ENCODE data around the gene NDNF. TPM values are rescaled to one million over a fixed set of nuclear protein-coding genes. Genes with fewer than 3 reads are reported as not detected.
A peak's percentile ranks its signal among the peaks of the same experiment; 100 is the strongest.

NDNF gene
- total RNA-seq, 1 experiment from 2014 or later, result 1.6 TPM

DNA sequence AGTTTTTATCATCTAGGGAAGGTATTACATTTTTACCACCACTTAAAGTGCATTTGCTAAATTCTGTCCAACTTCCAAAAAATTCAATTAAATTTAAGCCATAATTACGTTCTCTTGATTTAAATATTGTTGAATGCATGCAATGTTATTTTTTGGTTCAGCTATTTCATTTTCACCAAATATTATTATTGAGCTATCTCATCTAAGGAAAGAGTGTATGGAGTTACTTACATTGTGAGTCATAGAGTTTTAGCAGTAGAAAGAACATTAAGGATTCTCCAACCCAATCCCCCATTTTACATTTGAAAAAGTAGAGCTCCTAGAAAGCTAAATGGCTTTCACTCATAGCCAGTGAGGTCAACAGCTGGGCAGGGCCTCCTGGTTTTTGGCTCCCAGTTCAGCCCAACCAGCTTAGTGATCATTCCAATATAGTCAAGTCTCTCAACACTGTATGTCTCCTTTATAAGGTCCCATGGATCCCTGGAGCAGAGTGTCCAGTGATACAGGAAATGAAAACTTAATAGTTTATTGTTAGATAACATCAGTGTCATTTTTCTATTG, 60.5 kb downstream of the NDNF start:
- Histone ChIP-seq H3K4me3 (ENCODE audit: insufficient read depth, low read depth, low read length) (no peak overlapping the region), H3K27me3 (ENCODE audit: control insufficient read depth, insufficient read depth, low read length) (no peaks in the 10 kb centered on the region), H3K36me3 (replicated peaks; ENCODE audit: control insufficient read depth, insufficient read depth, low read length) (no peaks in the 10 kb centered on the region)
- peak; percentile 3 for DNase-seq

DNA sequence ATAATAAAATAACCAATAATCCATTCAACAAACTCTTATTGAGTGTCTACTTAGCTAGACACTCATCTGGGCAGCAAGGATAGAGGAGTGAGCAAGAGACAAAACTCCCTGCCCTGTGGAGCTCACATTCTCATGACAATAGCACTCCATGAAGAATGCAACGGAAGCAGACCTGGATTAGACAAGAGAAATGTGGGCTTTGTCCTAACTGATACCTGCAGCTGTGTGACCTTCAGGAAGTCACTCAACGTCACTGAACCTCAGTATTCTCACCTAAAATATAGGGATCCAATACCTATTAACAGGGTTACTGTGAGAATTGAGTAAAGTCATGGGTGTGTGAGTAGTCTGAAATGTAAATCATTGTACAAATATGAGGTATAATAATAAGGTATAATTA, 61.2 kb downstream of the NDNF start:
- H3K27me3 ChIP-seq (ENCODE audit: control insufficient read depth, insufficient read depth, low read length), result no peaks in the 10 kb centered on the region
- no peak overlapping the region for H3K4me3 ChIP-seq (ENCODE audit: insufficient read depth, low read depth, low read length)
- DNase-seq, result peak; percentile 15
- no peaks in the 10 kb centered on the region for H3K36me3 ChIP-seq (replicated peaks; ENCODE audit: control insufficient read depth, insufficient read depth, low read length)

DNA sequence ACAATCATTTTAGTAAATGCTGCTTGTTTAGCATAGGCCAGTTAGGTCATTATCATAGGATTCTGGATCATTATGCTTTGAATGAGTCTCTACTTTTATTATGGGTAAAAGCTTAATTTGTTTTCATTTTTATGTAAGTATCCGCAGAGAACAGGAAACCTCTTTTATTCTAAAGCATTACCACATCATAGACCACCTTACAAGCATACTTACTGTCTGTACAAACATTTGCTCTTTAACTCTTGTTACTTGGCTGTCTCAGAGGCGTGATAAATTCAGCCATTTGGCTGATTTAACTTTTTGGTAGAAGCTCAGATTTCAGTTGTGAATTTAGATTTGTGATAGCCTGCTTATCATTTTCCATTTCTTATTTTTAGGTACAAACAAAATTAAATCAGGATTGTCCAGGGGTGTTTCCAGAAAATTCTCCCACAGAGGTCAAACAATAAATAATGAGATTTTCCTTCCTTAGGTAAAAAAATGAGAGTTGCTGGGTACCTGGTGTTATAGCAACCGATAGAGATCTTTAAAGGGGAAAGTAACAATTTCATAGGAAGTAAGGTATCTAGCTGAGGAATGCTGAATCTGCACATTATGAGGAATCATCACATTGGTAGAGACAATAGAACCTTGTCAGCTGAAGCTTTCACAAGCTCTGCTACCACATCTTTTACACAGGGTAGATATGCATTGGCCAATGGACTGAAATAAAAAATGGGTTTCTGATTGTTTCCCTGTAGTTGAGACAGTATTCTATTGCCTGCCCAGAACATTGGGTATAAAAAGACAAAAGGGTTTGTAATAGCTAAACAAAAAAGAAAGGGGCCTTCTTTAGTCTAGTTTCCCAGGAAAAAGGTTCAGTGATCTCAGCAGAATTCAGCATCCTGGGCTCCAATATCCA, 62.5 kb downstream of the NDNF start:
- Histone ChIP-seq H3K4me3 (ENCODE audit: insufficient read depth, low read depth, low read length) (no peak overlapping the region), H3K27me3 (ENCODE audit: control insufficient read depth, insufficient read depth, low read length) (no peaks in the 10 kb centered on the region), H3K36me3 (replicated peaks; ENCODE audit: control insufficient read depth, insufficient read depth, low read length) (no peaks in the 10 kb centered on the region)
- no peak for DNase-seq

DNA sequence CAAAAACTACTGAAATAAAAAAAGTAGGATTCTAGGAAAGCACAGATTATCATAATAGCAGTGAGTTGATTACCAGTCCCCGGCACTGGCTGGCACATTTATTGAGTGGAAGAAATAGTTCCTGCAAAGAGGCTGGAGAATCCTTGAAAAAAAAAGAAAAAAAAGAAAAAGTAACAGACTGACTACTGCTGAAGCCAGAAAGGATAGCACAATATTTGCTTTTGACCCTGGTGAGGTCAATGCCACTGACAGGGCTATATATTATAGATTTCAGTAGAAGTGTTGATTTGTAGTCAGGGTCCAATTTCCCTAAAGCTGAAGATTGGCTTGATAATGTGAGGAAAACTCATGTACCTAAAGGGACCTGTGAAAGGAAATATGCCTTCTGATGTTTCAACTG, 64.7 kb downstream of the NDNF start:
- H3K27me3 ChIP-seq (ENCODE audit: control insufficient read depth, insufficient read depth, low read length), result no peaks in the 10 kb centered on the region
- no peak overlapping the region for H3K4me3 ChIP-seq (ENCODE audit: insufficient read depth, low read depth, low read length)
- DNase-seq, result no peak
- no peaks in the 10 kb centered on the region for H3K36me3 ChIP-seq (replicated peaks; ENCODE audit: control insufficient read depth, insufficient read depth, low read length)

DNA sequence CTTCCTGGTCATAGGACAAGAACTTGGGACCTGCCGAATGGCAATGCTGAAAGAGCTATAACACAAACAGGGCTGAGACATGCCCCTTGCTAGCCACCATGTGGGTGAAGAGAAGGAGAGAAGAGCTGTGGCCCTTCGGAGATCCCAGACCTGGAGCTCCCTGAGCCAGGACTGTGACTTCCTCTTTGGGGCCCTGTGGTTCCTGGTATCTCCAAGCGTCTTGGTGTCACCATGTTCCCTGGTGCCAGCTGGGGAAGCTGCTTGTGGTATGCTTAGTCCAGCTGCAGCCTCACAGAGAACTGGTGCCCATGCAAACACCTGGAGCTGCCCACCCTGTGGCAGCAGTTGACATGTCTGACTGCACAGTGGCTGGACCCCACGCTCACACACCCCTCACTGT, 68.5 kb downstream of the NDNF start:
- DNase-seq, result no peak
- no peaks in the 10 kb centered on the region for H3K27me3 ChIP-seq (ENCODE audit: control insufficient read depth, insufficient read depth, low read length)
- H3K4me3 ChIP-seq (ENCODE audit: insufficient read depth, low read depth, low read length), result no peak overlapping the region
- no peaks in the 10 kb centered on the region for H3K36me3 ChIP-seq (replicated peaks; ENCODE audit: control insufficient read depth, insufficient read depth, low read length)

DNA sequence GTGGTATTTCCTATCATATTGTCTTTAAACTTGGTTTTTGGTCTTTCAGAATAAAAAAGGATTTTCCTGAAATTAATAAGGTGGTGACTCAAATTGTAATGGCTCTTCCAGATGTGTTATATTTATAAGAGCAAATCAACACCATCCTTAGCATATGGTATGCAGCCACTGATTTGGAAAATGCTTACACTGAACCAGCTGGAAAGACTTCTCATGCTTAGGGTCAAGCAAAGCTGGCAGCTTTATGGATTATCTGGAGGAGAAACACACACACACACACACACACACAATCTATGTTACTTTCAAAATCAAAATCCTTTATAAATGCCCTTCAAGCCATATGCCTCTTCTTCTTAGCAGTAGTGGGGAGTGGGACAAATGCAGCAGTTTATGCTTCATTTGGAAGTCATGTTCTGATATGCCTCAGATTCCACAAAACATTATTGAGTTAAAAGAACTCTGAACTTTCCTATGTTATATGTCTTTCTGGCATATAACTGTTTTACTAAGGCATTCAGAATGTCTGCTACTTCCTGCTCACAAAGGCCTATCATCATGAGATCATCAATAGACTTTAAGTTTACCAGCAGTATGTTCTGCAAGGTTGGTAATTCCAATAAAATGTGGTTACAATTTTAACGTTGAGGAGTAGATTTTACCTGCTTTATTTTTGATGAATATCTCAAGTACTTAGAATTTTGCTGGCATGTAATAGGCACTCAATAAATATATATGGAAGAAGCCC, 76.9 kb downstream of the NDNF start:
- DNase-seq, result no peak
- no peaks in the 10 kb centered on the region for H3K27me3 ChIP-seq (ENCODE audit: control insufficient read depth, insufficient read depth, low read length)
- H3K36me3 ChIP-seq (replicated peaks; ENCODE audit: control insufficient read depth, insufficient read depth, low read length), result no peaks in the 10 kb centered on the region
- H3K4me3 ChIP-seq (ENCODE audit: insufficient read depth, low read depth, low read length), result no peak overlapping the region

DNA sequence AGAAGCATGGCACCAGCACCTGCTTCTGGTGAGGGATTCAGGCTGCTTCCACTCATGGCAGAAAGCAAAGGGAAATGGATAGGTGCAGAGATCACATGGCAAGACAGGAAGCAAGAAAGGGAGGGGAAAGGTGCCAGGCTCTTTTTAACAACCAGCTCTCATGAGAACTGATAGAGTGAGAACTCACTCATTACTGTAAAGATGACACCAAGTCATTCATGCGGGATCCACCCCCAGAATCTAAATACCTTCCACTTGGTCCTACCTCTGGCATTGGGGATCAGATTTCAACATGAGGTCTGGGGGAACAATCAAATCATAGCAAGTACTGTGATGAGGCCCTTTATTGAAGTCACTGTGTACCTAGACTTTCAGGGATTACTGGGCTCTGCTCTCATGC, 77.8 kb downstream of the NDNF start:
- H3K36me3 ChIP-seq (replicated peaks; ENCODE audit: control insufficient read depth, insufficient read depth, low read length), result no peaks in the 10 kb centered on the region
- no peak overlapping the region for H3K4me3 ChIP-seq (ENCODE audit: insufficient read depth, low read depth, low read length)
- no peak for DNase-seq
- no peaks in the 10 kb centered on the region for H3K27me3 ChIP-seq (ENCODE audit: control insufficient read depth, insufficient read depth, low read length)

DNA sequence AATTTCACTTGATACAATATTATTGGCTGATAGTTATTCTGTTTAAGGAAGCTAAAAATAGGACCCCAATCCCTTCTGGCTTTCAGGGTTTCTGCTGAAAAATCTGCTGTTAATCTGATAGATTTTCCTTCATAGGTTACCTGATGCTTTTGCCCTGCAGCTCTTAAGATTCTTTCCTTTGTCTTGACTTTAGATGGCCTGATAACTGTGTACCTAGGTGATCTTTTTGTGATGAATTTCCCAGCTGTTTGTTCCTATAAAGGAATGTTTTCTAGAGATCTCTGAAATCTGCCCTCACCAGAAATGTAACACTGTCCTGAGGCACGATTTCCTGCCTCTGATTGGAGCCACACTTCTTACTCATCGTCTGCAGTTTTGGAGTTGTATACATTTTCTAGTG, 80.5 kb downstream of the NDNF start:
- no peaks in the 10 kb centered on the region for H3K27me3 ChIP-seq (ENCODE audit: control insufficient read depth, insufficient read depth, low read length)
- no peaks in the 10 kb centered on the region for H3K36me3 ChIP-seq (replicated peaks; ENCODE audit: control insufficient read depth, insufficient read depth, low read length)
- DNase-seq, result no peak
- no peak overlapping the region for H3K4me3 ChIP-seq (ENCODE audit: insufficient read depth, low read depth, low read length)

DNA sequence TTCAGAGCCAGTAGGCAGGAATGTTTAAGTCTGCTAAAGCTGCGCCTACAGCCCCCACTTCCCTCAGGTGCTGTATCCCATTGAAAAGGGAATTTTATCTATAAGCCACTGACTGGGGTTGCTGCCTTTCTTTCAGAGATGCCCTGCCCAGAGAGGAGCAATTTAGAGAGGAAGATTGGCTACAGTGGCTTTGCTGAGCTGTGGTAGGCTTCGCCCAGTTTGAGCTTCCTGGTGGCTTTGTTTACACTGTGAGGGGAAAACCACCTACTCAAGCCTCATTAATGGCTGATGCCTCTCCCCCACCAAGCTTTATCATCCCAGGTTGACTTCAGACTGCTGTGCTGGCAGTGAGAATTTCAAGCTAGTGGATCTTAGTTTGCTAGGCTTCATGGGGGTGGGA, 82.1 kb downstream of the NDNF start:
- DNase-seq, result no peak
- H3K36me3 ChIP-seq (replicated peaks; ENCODE audit: control insufficient read depth, insufficient read depth, low read length), result no peaks in the 10 kb centered on the region
- no peak overlapping the region for H3K4me3 ChIP-seq (ENCODE audit: insufficient read depth, low read depth, low read length)
- H3K27me3 ChIP-seq (ENCODE audit: control insufficient read depth, insufficient read depth, low read length), result no peaks in the 10 kb centered on the region

Other genes starting within 250 kb of the NDNF start
- 17.3 and 25.4 TPM in 2 replicates for gene PRDM5, start 149.8 kb downstream of the NDNF start, total RNA-seq (2014; rRNA removed; shearing (Covaris generic))
- not detected in 2 replicates for gene TNIP3, start 91.8 kb upstream of the NDNF start, total RNA-seq (2014; rRNA removed; shearing (Covaris generic))

All from H7 (cell line).